ENCODE results near the gene TKT. TPM values are rescaled to one million over a fixed set of nuclear protein-coding genes. Genes with fewer than 3 reads are reported as not detected.
A peak's percentile ranks its signal among the peaks of the same experiment; 100 is the strongest.

TKT gene
- total RNA-seq, 1 donor from 2014 or later = 48.1 TPM

GRCh38 chr3:53244271-53244670, 11.6 kb downstream of the TKT start:
- intact Hi-C loops (cut with DNase I) = no loop called here
- ATAC-seq (peak; percentile 58), DNase-seq (ENCODE audit: missing footprints) (no peak)

GRCh38 chr3:53243785-53244184, 12.0 kb downstream of the TKT start:
- DNase-seq (ENCODE audit: missing footprints) = no peak

GRCh38 chr3:53243165-53243564, 12.7 kb downstream of the TKT start:
- intact Hi-C loops (cut with DNase I) = no loop called here
- DNase-seq (ENCODE audit: missing footprints) (no peak), ATAC-seq (peak; percentile 27)

More at GRCh38 chr3:53243785-53244184, 12.0 kb downstream of the TKT start:
- no peak for ATAC-seq
- intact Hi-C loops (cut with DNase I) = no loop called here

- DNase-seq (ENCODE audit: missing footprints) (no peak), ATAC-seq (no peak)
- intact Hi-C loops (cut with DNase I) = no loop called here
These were observed 13.2 kb downstream of the TKT start for GRCh38 chr3:53242642-53243041.

GRCh38 chr3:53242155-53242554, 13.7 kb downstream of the TKT start:
- DNase-seq (ENCODE audit: missing footprints) (no peak), ATAC-seq (peak; percentile 32)
- intact Hi-C loops (cut with DNase I) = no loop called here

- intact Hi-C loops (cut with DNase I) = no loop called here
- ATAC-seq = peak; percentile 8
- no peak for DNase-seq (ENCODE audit: missing footprints)
These were observed 14.5 kb downstream of the TKT start for GRCh38 chr3:53240989-53241972.

- intact Hi-C loops (cut with DNase I) = loop anchor here (5.0 kb wide), 1 partner anchor 33 kb away; no protein-coding TSS in a partner anchor
- no peak for DNase-seq (ENCODE audit: missing footprints)
- ATAC-seq = no peak
These were observed 16.0 kb downstream of the TKT start for GRCh38 chr3:53239800-53240199.

- ATAC-seq (no peak), DNase-seq (ENCODE audit: missing footprints) (no peak)
- intact Hi-C loops (cut with DNase I) = loop anchor here (5.0 kb wide), 1 partner anchor 33 kb away; no protein-coding TSS in a partner anchor
These were observed 16.9 kb downstream of the TKT start for GRCh38 chr3:53238886-53239285.

- DNase-seq (ENCODE audit: missing footprints) = no peak
- no peak for ATAC-seq
- intact Hi-C loops (cut with DNase I) = loop anchor here (5.0 kb wide), 1 partner anchor 34 kb away; no protein-coding TSS in a partner anchor
These were observed 17.6 kb downstream of the TKT start for GRCh38 chr3:53238051-53238850.

- peak; percentile 89 for DNase-seq (ENCODE audit: missing footprints)
- ATAC-seq = peak; percentile 84
- intact Hi-C loops (cut with DNase I) = loop anchor here (5.0 kb wide), 1 partner anchor 36 kb away; no protein-coding TSS in a partner anchor
These were observed 19.5 kb downstream of the TKT start for GRCh38 chr3:53236112-53236841.

- intact Hi-C loops (cut with DNase I) = loop anchor here (5.0 kb wide), 1 partner anchor 37 kb away; no protein-coding TSS in a partner anchor
- ATAC-seq (no peak), DNase-seq (ENCODE audit: missing footprints) (no peak)
These were observed 20.3 kb downstream of the TKT start for GRCh38 chr3:53235545-53235944.

GRCh38 chr3:53234841-53235232, 21.0 kb downstream of the TKT start:
- ATAC-seq = no peak
- intact Hi-C loops (cut with DNase I) = loop anchor here (5.0 kb wide), 1 partner anchor 37 kb away; no protein-coding TSS in a partner anchor
- DNase-seq (ENCODE audit: missing footprints) = no peak

- DNase-seq (ENCODE audit: missing footprints) (no peak), ATAC-seq (no peak)
- intact Hi-C loops (cut with DNase I) = no loop called here
These were observed 21.5 kb downstream of the TKT start for GRCh38 chr3:53234130-53234840.

- ATAC-seq (no peak), DNase-seq (ENCODE audit: missing footprints) (no peak)
- intact Hi-C loops (cut with DNase I) = no loop called here
These were observed 23.0 kb downstream of the TKT start for GRCh38 chr3:53232641-53233377.

- DNase-seq (ENCODE audit: missing footprints) = no peak
- no peak for ATAC-seq
- intact Hi-C loops (cut with DNase I) = no loop called here
These were observed 24.0 kb downstream of the TKT start for GRCh38 chr3:53231532-53232511.

GRCh38 chr3:53230789-53231188, 25.0 kb downstream of the TKT start:
- DNase-seq (ENCODE audit: missing footprints) (no peak), ATAC-seq (no peak)
- intact Hi-C loops (cut with DNase I) = no loop called here

Data from Right ventricle myocardium inferior (tissue), 1 donor.